Lower leg skin (tissue), 4 donors: ENCODE data around the gene NQO1. TPM values are rescaled to one million over a fixed set of nuclear protein-coding genes. Genes with fewer than 3 reads are reported as not detected.

ENCODE experiments used
- DNase-seq, 2 donors: peaks; one replicate each; pipeline ENCODE4 v3.0.0-alpha.2; 2019; ENCODE audit warnings: low spot score in 2 of 2
- H3K4me3 ChIP-seq: fragments of 200-600 bp; sonication (generic); 2 replicates; pipeline ENCODE4 v1.5.1; 2017; ENCODE audit warnings: mild to moderate bottlenecking, low read depth; ENCODE audit not compliant: poor library complexity, severe bottlenecking
- CTCF ChIP-seq, 3 donors: fragments of 450-650 bp; IDR thresholded peaks; one replicate each; pipeline ENCODE4 v1.5.1; 2016; ENCODE audit warnings: antibody characterized with exemption in 3 of 3, mild to moderate bottlenecking in 3 of 3, moderate library complexity in 2 of 3
- POLR2A ChIP-seq, 2 donors: fragments of 450-650 bp; IDR thresholded peaks; one replicate each; pipeline ENCODE4 v1.6.1; 2016 to 2017; ENCODE audit warnings: antibody characterized with exemption in 2 of 2, mild to moderate bottlenecking in 1 of 2, moderate library complexity in 1 of 2
- whole genome bisulfite sequencing, 2 donors: methylation state at CpG; one replicate each; pipeline ENCODE4 v1.1.5; 2018; 5-methylcytosine and 5-hydroxymethylcytosine counted together
- intact Hi-C: fragments of 100-400 bp; cut with DNase I; formaldehyde crosslinking; loops from one replicate; pipeline ENCODE4 v1.15.0; 2023; ENCODE audit warnings: low total_unique reads
- total RNA-seq, 4 donors: library from RNA; depleted of rRNA; stranded (reverse); fragments of >200 nt; gene quantifications; one replicate each; pipeline ENCODE4 v1.1.0, GENCODE V29; 2016

NQO1 gene
- total RNA-seq, 4 donors from 2014 or later = 8.8 to 27.3 (median 14.8) TPM

- H3K4me3 ChIP-seq = no peak overlapping the region
- TF ChIP-seq CTCF (IDR thresholded peaks at IDR 0.05) (no peak), POLR2A (IDR thresholded peaks at IDR 0.05) (no peak)
- peak in 1 of 2 donors; percentile 61 for DNase-seq
- intact Hi-C loops = loop anchor here (5.0 kb wide), 1 partner anchor 45 kb away; the partner anchor contains the start of gene NOB1
- WGBS, 2 donors = 56 to 78% methylated on average over 2 of the region's 2 CpGs
Measured at GRCh38 chr16:69706975-69707340, 19.4 kb downstream of the NQO1 start.

- intact Hi-C loops = loop anchor here (5.0 kb wide), 1 partner anchor 46 kb away; the partner anchor contains the start of gene NOB1
- WGBS, 2 donors = 45 to 53% methylated on average over 1 of the region's 1 CpG
Measured at GRCh38 chr16:69706256-69706974, 19.9 kb downstream of the NQO1 start.

GRCh38 chr16:69703638-69704037 is 22.7 kb downstream of the NQO1 start:
- no peak for DNase-seq
- intact Hi-C loops = no loop called here
- H3K4me3 ChIP-seq = no peak overlapping the region
- TF ChIP-seq CTCF (IDR thresholded peaks at IDR 0.05) (no peak), POLR2A (IDR thresholded peaks at IDR 0.05) (no peak)
- 86 to 92% methylated on average over 2 of the region's 2 CpGs for WGBS, 2 donors

More at GRCh38 chr16:69706256-69706974, 19.9 kb downstream of the NQO1 start:
- no peak overlapping the region for H3K4me3 ChIP-seq
- no peak for DNase-seq
- TF ChIP-seq CTCF (IDR thresholded peaks at IDR 0.05) (no peak), POLR2A (IDR thresholded peaks at IDR 0.05) (no peak)

GRCh38 chr16:69701866-69702265 is 24.5 kb downstream of the NQO1 start:
- WGBS, 2 donors = 88 to 94% methylated on average over 2 of the region's 2 CpGs
- DNase-seq = no peak
- intact Hi-C loops = no loop called here
- no peak overlapping the region for H3K4me3 ChIP-seq
- TF ChIP-seq CTCF (IDR thresholded peaks at IDR 0.05) (no peak), POLR2A (IDR thresholded peaks at IDR 0.05) (no peak)

GRCh38 chr16:69701452-69701851 is 24.9 kb downstream of the NQO1 start:
- intact Hi-C loops = no loop called here
- no peak for TF ChIP-seq CTCF (IDR thresholded peaks at IDR 0.05)
- TF ChIP-seq POLR2A (IDR thresholded peaks at IDR 0.05) = no peak
- no peak overlapping the region for H3K4me3 ChIP-seq
- DNase-seq = no peak

- 97 to 100% methylated on average over 1 of the region's 1 CpG for WGBS, 2 donors
- no peak overlapping the region for H3K4me3 ChIP-seq
- TF ChIP-seq POLR2A (IDR thresholded peaks at IDR 0.05) = no peak
- no peak for TF ChIP-seq CTCF (IDR thresholded peaks at IDR 0.05)
- DNase-seq = no peak
- intact Hi-C loops = loop anchor here (5.0 kb wide), 1 partner anchor 647 kb away; the partner anchor contains the start of gene DDX19A
Measured at GRCh38 chr16:69699915-69700314, 26.4 kb downstream of the NQO1 start.
